KMS-11 (cell line): ENCODE results near the gene TRMO.

Source experiments
- H2AFZ ChIP-seq: fragments of 200-600 bp; sonication (generic); 2 replicates; pipeline ENCODE4 v1.6.1; 2016; ENCODE audit warnings: antibody characterized with exemption, mixed run types, low read depth
- H3K27ac ChIP-seq: fragments of 200-600 bp; sonication (generic); 2 replicates; pipeline ENCODE4 v1.6.1; 2016; ENCODE audit warnings: mild to moderate bottlenecking, mixed run types
- H3K27me3 ChIP-seq: fragments of 200-600 bp; sonication (generic); 2 replicates; pipeline ENCODE4 v1.6.1; 2017; ENCODE audit warnings: mild to moderate bottlenecking, low read depth, mixed run types, moderate library complexity; ENCODE audit not compliant: insufficient read depth
- H3K36me3 ChIP-seq: fragments of 200-600 bp; sonication (generic); 2 replicates; pipeline ENCODE4 v1.6.1; 2017; ENCODE audit warnings: mild to moderate bottlenecking, mixed run types; ENCODE audit not compliant: insufficient read depth
- H3K4me1 ChIP-seq: fragments of 200-600 bp; sonication (generic); 2 replicates; pipeline ENCODE4 v1.6.1; 2016; ENCODE audit warnings: mild to moderate bottlenecking, low read depth, mixed run types; ENCODE audit not compliant: poor library complexity, severe bottlenecking
- H3K4me2 ChIP-seq: fragments of 200-600 bp; sonication (generic); 2 replicates; pipeline ENCODE4 v1.7.0; 2016; ENCODE audit warnings: mild to moderate bottlenecking, mixed run types
- H3K4me3 ChIP-seq: fragments of 200-600 bp; sonication (generic); IDR thresholded peaks from 2 replicates; pipeline ENCODE4 v1.6.1; 2017; ENCODE audit warnings: low read depth, low read length, mixed read lengths; ENCODE audit not compliant: insufficient read depth
- H3K79me2 ChIP-seq: fragments of 200-600 bp; sonication (generic); 2 replicates; pipeline ENCODE4 v1.6.1; 2016; ENCODE audit warnings: low read depth, mixed run types; ENCODE audit not compliant: insufficient read depth
- H3K9ac ChIP-seq: fragments of 200-600 bp; sonication (generic); 2 replicates; pipeline ENCODE4 v1.6.1; 2016; ENCODE audit warnings: mild to moderate bottlenecking, mixed run types
- H4K20me1 ChIP-seq: fragments of 200-600 bp; sonication (generic); 2 replicates; pipeline ENCODE4 v1.6.1; 2016; ENCODE audit warnings: mild to moderate bottlenecking, mixed run types; ENCODE audit not compliant: insufficient read depth
- TF ChIP-seq, protein P1 (sequence below): fragments of 200-600 bp; sonication (generic); conservative IDR thresholded peaks from 2 replicates; pipeline ENCODE4 v1.6.1; 2017; ENCODE audit warnings: low read depth, mild to moderate bottlenecking, antibody characterized with exemption, low read length, moderate library complexity, mixed read lengths

The TRMO gene

GRCh38 chr9:97938081-97938644, 15.9 kb upstream of the TRMO start, which contains the start of gene HEMGN:
TSS of gene HEMGN (minus strand) at chr9:97938172. CDS start at chr9:97938136, 36 bp downstream.
- TF ChIP-seq, protein P1, sequence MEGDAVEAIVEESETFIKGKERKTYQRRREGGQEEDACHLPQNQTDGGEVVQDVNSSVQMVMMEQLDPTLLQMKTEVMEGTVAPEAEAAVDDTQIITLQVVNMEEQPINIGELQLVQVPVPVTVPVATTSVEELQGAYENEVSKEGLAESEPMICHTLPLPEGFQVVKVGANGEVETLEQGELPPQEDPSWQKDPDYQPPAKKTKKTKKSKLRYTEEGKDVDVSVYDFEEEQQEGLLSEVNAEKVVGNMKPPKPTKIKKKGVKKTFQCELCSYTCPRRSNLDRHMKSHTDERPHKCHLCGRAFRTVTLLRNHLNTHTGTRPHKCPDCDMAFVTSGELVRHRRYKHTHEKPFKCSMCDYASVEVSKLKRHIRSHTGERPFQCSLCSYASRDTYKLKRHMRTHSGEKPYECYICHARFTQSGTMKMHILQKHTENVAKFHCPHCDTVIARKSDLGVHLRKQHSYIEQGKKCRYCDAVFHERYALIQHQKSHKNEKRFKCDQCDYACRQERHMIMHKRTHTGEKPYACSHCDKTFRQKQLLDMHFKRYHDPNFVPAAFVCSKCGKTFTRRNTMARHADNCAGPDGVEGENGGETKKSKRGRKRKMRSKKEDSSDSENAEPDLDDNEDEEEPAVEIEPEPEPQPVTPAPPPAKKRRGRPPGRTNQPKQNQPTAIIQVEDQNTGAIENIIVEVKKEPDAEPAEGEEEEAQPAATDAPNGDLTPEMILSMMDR: no peak
- H3K79me2 ChIP-seq: no peaks in the 10 kb centered on the region
- H3K4me2 ChIP-seq: peak within 1 kb of the TSS; percentile 73
- H3K9ac ChIP-seq: peak within 1 kb of the TSS; percentile 35; the same call in 1 of the 2 replicates
- H3K27me3 ChIP-seq: no peaks in the 10 kb centered on the region
- H4K20me1 ChIP-seq: no peaks in the 10 kb centered on the region
- H3K36me3 ChIP-seq: no peaks in the 10 kb centered on the region
- H2AFZ ChIP-seq: peak within 1 kb of the TSS; percentile 77
- peak within 1 kb of the TSS; percentile 72 for H3K27ac ChIP-seq
- H3K4me3 ChIP-seq: no peak within 1 kb of the TSS
- H3K4me1 ChIP-seq: peaks cover 28% of the 10 kb centered on the region

GRCh38 chr9:97936998-97937397, 14.7 kb upstream of the TRMO start:
- no peaks in the 10 kb centered on the region for H3K79me2 ChIP-seq
- no peak overlapping the region for H3K4me2 ChIP-seq
- H3K4me1 ChIP-seq: peaks cover 28% of the 10 kb centered on the region
- no peak overlapping the region for H3K27ac ChIP-seq
- H3K36me3 ChIP-seq: no peaks in the 10 kb centered on the region
- H3K4me3 ChIP-seq: no peak overlapping the region
- H2AFZ ChIP-seq: no peak overlapping the region
- H3K27me3 ChIP-seq: no peaks in the 10 kb centered on the region
- no peaks in the 10 kb centered on the region for H4K20me1 ChIP-seq
- TF ChIP-seq, protein P1: no peak
- no peak overlapping the region for H3K9ac ChIP-seq

DNA sequence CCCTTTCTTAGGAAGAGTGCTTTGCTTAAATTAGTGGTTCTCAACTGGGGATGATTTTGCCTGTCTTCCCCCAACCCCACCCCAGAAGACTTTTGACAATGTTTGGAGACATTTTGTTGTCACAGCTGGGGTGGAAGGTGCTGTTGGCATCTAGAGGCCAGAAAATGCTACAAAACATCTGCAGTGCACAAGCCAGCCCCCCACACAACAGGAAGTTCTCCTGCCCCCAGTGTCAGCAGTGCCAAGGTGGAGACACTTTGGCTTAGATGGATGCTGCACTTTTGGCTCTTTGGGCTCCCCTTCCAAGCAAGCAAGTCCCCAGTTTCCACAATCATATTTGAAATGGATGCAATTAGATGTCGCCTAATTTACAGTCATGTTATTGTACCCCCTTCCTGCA, 13.0 kb upstream of the TRMO start:
- H3K27me3 ChIP-seq: no peaks in the 10 kb centered on the region
- no peak overlapping the region for H3K4me2 ChIP-seq
- peaks cover 28% of the 10 kb centered on the region for H3K4me1 ChIP-seq
- no peak overlapping the region for H3K27ac ChIP-seq
- H3K36me3 ChIP-seq: no peaks in the 10 kb centered on the region
- no peaks in the 10 kb centered on the region for H3K79me2 ChIP-seq
- H4K20me1 ChIP-seq: no peaks in the 10 kb centered on the region
- H3K9ac ChIP-seq: no peak overlapping the region
- no peak overlapping the region for H2AFZ ChIP-seq
- TF ChIP-seq, protein P1: no peak
- H3K4me3 ChIP-seq: no peak overlapping the region

GRCh38 chr9:97934321-97935115, 12.2 kb upstream of the TRMO start:
- Histone ChIP-seq H3K4me1 (peaks cover 28% of the 10 kb centered on the region), H3K4me3 (no peak overlapping the region), H3K27ac (no peak overlapping the region), H3K36me3 (no peaks in the 10 kb centered on the region), H3K9ac (no peak overlapping the region), H3K79me2 (no peaks in the 10 kb centered on the region), H2AFZ (no peak overlapping the region), H3K4me2 (no peak overlapping the region), H4K20me1 (no peaks in the 10 kb centered on the region), H3K27me3 (no peaks in the 10 kb centered on the region)
- TF ChIP-seq, protein P1: no peak
